Heart left ventricle (tissue), 13 donors: ENCODE results near the gene WIPF1.

Experiments
- CTCF ChIP-seq, 12 donors: fragments of 200-600 bp; sonication (generic) in 4 of 12; IDR thresholded peaks; one replicate each; pipeline versions ENCODE4 v1.5.0 to v1.8.0; 2018 to 2022; ENCODE audit warnings: antibody characterized with exemption in 12 of 12, mild to moderate bottlenecking in 5 of 12
- POLR2A ChIP-seq, 2 donors: fragments of 450-650 bp; IDR thresholded peaks; one replicate each; pipeline ENCODE4 v1.6.1; 2017; ENCODE audit warnings: antibody characterized with exemption in 2 of 2, mild to moderate bottlenecking in 2 of 2, moderate library complexity in 2 of 2
- donor health status: ischemic (EF 13 %, LVEDD 7.1; RV severe dilation, severe dysfunction).
- donor health status: DM: no; HTN: yes; CAD: no.
- donor health status: DM: no; HTN: no; CAD: no.
- donor health status: ischemic (EF 25% LVEDD 6.9; RV normal size, moderate dysfunction).
- donor health status: ischemic (EF 25% LVEDD 5.7; RV mildly dilated, moderate dysfunction).
- donor health status: ischemic (EF 35%, LVEDD 5.7; RV mildly dilated, moderate dysfunction).
- donor health status: nonischemic (EF 11% LVEDD 7.7; RV severe dilation, severe dysfunction).
- donor health status: DM: yes; HTN: yes; CAD: no.
- donor health status: PGD.
- donor health status: ischemic (EF 29% LVEDD 5.4; RV normal size, mild dysfunction).
- donor health status: nonischemic (EF 23%, LVEDD 6.1; RV moderate dilation, normal function).

- TF ChIP-seq CTCF (IDR thresholded peaks at IDR 0.05) (no peak), POLR2A (IDR thresholded peaks at IDR 0.05) (no peak)
Measured at GRCh38 chr2:174602745-174603144, 5.1 kb upstream of the WIPF1 start.
